ENCODE measurements around the gene CSNK2B.

CSNK2B gene

DNA sequence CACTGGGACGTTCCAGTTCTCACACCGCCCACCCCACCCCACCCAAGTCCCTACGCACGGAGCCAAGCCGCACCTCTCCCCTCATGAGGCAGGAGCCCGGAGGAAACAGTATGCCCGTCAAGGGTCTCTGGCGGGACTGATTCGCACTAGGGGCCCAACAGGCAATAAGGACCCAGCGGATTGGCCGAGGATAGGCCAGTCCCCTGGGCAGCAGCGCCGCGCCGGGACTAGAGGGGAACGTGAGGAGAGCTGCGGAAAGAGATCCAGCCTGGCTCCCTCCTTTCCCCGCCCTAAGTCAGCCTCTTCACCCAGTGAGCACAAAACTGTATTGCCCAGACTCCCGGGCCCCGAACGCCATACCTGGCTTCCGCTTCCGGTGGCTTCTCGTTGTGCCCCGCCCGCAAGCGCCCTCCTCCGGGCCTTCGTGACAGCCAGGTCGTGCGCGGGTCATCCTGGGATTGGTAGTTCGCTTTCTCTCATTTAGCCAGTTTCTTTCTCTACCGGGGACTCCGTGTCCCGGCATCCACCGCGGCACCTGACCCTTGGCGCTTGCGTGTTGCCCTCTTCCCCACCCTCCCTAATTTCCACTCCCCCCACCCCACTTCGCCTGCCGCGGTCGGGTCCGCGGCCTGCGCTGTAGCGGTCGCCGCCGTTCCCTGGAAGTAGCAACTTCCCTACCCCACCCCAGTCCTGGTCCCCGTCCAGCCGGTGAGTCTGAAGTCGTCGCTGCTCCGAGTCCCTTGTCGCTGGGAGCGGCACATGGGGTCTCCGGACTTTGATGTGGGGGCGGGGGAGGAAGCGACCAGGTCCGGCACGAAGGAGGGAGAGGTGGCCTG lies at the start of gene CSNK2B:
Gene CSNK2B (plus strand): TSS at position 580 of the 836 bp plus-strand sequence. CDS start 752 bp downstream, outside the sequence.
- DNase-seq, result peak; percentile 96

DNA sequence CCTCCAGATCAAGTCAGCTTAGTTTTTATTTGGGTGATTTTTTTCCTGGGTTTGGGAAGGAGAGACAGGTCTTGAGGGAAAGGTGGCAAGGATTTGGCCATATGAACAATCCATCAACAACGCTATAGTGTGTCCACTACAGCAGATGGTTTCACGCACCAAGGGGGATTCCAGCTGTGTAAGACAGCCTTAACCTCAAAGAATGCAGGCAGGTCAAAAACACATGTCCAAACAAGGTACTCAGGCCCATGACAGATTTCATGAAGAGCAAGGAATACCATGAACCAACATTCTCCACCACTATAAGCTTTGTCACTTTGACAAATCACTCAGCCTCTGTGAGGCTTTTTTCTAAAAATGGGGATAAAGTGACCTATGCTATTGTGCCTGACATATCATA lies 48.9 kb upstream of the CSNK2B start:
- no peak for DNase-seq

DNA sequence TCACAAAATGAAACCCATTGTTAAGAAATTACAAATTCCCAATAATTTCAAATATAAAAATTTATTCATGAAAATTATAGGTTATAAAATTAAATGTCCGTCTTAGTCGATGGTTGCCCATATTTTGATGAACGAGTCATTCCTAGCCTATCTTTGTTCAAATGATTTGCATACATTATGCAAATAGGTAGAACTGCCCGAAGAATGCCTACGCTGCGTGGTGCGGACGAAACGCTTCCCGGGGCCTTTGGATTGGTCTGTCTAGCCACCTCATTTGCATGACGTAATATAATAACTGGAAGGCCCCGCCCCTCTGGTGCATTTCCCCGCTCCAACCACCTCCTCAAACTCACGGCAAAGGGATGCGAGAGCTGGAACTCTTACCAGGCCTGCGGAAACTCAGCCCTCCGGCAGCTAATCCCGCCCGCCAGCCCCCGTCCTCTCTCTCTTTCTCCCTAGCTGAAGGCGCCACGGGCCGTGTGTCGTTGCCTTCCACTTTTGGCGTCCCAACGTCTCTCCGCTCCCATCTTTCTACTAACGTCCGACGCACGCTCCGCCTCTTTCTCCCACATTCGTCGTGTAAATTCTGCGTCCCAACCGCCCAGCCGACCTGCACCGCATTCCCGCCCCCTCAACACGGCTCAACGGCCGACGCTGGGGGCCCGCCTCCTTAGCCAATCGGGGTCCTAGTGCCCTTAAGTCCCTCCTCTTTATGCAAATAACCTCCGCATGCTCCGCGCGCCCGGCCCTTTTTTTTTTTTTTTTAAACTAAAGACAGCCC lies 45.9 kb upstream of the CSNK2B start:
- DNase-seq, result peak; percentile 99

DNA sequence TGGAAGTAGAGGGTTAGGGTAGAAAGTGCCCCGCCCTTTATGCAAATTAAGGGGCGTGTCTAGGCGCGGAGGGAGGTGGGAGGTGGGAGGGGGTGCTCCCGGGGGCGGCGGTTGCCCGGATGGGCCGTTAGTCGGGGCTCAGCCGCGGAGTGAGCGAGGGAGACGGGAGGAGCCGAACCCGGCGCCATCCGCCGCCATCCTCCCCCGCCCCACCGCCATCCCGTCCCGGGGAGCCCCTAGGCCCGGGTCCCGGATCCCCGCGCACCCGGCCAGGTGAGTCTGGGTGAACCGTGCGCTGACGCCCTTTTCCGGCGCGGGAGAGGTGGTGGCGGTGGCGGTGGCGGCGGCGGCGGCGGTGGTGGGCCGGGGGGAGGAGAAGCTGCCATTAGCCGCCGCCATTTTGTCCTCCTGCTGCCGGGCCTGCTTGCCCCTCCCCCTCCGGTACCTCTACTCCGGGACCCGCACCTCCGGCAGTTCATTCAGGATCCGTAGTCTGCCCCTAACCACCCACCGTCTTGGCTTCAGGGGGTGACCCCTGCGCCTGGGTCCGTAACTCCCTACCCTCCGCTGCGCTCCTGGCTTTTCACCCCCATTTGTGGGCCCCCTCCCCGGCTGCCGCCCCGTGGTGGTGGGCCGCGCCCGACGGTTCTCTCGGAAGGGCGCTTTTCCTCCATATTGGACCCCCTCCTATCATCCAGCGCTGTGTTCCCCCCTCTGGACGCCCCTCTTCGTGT lies 45.1 kb upstream of the CSNK2B start, which contains the start of gene PRRC2A:
Gene PRRC2A (plus strand): TSS at position 130 of the 734 bp plus-strand sequence. CDS start 2,075 bp downstream, outside the sequence.
- peak; percentile 75 for DNase-seq

DNA sequence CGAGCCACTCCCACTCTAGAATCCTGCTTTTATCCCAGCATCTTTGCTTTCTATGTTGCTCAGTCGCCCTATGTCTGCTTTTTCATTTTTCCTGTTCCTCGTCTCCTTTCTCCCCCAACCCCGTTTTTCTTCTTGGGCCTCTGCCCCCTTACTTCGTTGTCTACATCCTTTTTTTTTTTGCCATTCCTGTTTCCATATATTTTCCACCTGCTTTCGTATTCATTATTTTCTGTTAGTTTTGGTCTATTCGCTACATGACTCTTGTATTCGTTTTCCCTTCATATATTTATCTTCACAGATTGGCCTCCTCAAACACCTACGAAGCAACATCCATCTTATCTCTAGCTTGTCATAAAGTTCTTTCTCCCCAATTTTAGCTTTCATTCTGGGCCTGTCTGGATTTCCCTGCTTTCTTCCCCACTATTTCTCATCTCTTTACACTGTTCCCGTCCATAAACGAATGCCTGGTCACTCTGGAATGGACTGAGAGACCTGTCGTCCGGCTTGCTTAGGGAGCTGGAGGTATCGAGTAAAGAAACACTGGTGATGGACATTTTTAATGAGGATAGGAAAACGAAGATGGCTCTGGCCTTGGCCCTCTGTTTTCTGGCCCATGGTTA lies 44.5 kb upstream of the CSNK2B start:
- DNase-seq, result no peak

DNA sequence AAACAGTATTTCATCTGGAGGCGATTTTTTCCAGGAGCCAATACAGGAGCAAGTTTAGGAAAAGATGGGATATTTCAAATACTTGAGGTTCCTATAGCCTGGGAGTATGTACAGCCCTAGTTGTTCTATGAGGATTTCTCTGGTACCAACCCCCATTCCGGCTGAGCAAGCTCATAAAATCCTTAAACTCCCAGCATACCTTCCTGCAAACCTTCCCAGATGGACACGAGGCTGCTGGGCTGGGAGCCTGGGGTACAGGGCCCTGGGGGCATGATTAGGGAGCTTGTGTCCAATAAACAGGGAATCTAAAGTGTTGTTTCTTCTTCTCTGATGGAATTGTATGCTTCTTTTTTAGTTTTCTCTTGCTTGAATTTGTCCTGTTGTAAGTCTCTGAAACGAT lies 43.9 kb upstream of the CSNK2B start:
- no peak for DNase-seq

DNA sequence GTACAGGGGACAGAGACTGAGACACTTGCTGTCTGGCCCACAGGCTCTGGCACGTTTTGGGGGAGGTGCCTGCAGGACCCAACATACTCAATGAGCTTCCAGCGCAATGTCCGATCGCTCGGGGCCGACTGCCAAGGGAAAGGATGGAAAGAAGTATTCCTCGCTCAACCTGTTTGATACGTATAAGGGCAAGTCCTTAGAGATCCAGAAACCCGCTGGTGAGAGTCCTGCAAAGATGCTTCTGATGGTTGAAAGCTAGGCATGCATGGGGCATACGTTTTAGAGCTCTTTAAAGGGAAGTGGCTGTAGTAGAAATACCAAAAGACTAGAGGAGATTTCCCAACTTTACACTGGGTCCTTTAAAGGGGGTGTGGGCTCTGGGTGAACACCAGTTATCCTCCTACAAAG lies 43.2 kb upstream of the CSNK2B start:
- DNase-seq, result no peak

DNA sequence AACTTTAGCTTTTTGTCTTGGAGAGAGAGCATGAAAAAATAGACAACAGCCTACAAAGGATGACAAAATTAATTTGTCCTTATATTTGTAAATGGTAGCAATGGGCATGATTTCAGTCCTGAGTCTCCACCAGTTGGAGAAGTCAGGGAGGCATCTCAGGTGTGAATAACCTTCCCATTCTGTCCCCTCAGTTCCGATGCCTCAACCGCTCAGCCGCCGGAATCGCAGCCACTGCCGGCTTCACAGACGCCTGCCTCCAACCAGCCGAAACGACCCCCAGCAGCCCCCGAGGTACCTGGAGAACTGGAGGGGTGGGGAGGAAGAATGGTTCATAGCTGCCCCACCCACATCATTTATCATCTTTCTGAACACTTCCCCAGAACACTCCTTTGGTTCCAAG lies 41.8 kb upstream of the CSNK2B start:
- no peak for DNase-seq

DNA sequence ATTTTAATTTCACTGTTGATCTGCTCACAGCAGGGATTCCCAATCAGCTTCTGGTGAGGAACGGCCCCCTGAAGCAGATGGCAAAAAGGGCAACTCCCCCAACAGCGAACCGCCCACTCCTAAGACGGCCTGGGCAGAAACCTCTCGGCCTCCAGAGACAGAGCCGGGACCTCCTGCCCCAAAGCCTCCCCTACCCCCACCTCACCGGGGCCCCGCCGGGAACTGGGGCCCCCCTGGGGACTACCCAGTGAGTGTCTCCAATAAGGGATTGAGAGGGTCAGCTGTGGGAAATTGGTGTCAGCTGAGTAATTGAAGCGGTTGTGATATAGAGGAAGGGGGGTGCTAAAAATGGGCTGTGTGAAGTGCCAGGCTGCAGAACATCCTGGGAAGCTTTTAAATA lies 38.9 kb upstream of the CSNK2B start:
- no peak for DNase-seq

DNA sequence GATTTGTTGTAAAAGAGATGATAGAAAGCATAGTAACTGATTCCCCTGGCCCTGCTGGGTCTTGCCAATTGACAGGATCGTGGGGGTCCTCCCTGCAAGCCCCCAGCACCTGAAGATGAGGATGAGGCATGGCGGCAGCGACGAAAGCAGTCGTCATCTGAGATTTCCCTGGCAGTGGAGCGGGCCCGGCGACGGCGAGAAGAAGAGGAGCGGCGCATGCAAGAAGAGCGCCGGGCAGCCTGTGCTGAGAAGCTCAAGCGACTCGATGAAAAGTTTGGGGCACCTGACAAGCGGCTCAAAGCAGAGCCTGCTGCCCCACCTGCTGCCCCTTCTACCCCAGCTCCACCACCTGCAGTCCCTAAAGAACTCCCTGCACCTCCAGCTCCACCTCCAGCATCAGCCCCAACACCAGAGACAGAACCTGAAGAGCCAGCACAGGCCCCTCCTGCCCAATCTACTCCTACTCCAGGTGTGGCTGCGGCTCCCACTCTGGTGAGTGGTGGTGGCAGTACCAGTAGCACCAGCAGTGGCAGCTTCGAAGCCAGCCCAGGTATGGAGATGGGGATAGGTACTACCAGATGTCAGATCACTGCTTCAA lies 38.1 kb upstream of the CSNK2B start:
- DNase-seq, result no peak

DNA sequence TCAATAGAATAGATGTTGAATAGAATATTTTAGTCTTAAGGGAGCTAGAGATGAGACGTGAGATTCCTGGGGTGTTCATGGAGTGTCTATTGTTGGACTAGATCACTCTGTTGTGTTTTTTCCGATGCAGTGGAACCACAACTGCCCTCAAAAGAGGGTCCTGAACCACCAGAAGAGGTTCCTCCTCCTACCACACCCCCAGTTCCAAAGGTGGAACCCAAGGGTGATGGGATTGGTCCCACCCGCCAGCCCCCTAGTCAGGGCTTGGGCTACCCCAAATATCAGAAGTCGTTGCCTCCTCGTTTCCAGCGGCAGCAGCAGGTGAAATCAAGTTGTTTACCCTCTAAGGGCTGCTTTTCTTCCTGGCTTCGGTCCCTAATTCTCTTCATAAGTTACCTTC lies 36.9 kb upstream of the CSNK2B start:
- DNase-seq, result no peak

DNA sequence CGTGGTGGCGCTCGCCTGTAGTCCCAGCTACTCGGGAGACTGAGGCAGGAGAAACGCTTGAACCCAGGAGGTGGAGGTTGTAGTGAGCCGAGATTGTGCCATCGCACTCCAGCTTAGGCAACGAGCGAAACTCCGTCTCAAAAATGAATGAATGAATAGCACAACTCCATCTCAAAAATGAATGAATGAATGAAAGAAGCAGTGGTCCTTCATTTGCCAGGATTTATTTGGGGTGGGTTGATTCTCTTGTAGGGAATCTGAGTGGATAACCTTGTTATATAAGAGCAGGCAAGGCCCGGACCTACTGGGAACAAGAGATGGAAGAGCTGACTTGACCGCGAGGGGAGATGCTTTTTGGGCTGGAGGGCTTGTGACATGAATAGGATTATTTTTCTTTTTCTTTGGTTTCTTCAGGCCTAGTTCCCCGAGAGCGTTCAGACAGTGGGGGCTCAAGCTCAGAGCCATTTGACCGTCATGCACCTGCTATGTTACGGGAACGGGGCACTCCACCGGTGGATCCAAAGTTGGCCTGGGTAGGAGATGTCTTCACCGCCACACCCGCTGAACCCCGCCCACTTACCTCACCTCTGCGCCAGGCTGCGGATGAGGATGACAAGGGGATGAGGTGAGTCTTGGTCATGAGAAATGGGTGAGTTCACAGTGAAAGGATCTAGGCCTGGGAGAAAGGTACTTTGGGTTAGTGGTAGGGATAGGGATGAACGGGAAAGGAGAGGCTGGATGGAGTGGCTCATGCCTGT lies 35.5 kb upstream of the CSNK2B start:
- no peak for DNase-seq

DNA sequence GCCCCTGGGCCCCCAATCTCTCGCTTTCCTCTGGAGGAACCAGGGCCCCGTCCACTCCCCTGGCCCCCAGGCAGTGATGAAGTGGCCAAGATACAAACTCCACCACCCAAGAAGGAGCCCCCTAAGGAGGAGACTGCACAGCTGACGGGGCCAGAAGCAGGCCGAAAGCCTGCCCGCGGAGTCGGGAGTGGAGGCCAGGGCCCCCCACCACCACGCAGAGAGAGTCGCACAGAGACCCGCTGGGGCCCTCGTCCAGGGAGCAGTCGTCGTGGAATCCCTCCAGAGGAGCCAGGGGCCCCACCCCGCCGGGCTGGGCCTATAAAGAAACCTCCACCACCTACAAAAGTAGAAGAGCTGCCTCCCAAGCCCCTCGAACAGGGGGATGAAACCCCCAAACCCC lies 34.7 kb upstream of the CSNK2B start:
- DNase-seq, result no peak

DNA sequence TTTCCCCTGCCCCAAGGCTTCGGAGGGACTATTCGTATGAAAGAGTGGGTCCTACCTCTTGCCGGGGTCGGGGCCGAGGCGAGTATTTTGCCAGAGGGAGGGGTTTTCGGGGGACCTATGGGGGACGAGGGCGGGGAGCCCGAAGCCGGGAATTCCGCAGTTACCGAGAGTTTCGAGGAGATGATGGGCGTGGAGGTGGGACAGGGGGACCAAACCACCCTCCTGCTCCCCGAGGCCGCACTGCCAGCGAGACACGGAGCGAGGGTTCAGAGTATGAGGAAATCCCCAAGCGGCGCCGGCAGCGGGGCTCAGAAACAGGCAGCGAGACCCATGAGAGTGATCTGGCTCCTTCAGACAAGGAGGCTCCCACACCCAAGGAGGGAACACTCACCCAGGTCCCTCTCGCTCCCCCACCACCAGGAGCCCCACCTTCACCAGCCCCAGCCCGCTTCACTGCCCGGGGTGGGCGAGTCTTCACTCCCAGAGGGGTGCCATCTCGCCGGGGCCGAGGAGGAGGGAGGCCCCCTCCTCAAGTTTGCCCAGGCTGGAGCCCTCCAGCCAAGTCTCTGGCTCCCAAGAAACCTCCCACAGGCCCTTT lies 34.1 kb upstream of the CSNK2B start:
- no peak for DNase-seq

DNA sequence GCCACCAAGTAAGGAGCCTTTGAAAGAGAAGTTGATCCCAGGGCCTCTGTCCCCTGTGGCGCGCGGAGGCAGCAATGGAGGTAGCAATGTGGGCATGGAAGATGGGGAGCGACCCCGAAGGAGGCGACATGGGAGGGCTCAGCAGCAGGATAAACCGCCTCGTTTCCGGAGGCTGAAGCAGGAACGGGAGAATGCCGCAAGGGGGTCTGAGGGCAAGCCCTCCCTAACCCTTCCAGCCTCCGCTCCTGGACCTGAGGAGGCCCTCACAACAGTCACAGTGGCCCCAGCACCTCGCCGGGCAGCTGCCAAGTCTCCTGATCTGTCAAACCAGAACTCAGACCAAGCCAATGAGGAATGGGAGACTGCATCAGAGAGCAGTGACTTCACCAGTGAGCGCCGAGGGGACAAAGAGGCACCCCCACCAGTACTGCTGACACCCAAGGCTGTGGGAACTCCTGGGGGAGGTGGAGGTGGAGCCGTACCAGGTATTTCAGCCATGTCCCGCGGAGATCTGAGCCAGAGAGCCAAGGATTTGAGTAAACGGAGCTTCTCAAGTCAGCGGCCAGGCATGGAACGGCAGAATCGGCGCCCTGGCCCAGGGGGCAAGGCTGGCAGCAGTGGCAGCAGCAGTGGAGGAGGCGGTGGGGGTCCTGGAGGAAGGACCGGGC lies 33.5 kb upstream of the CSNK2B start:
- DNase-seq, result no peak

DNA sequence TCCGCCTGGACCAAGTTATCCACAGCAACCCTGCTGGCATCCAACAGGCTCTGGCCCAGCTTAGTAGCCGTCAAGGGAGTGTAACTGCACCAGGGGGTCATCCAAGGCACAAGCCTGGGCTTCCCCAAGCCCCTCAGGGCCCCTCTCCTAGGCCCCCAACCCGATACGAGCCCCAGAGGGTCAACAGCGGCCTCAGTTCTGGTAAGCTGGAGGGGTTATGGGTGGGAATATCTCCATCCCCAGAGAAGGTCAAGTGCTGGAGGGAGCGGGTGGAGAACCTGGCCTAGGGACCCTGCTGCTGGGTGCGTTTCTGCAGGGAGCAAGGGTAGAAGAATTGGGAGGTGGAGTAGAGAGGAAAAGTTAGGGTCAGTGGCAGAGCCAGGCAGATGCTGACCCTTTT lies 32.4 kb upstream of the CSNK2B start:
- no peak for DNase-seq

DNA sequence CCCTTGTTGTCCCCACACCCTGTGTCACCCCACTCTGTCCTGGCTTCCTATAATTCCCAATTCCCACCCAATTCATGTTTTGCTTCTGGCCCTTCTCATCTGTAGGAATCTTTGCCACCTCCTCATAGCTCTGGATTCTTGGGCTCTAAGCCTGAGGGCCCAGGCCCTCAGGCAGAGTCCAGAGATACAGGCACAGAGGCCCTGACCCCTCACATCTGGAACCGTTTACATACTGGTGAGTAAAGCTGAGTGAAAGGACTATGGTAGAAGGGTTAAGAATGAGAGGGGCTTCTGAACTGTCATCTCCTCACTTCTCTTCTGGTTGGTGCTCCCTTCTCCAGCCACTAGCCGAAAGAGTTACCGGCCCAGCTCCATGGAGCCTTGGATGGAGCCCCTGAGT lies 31.7 kb upstream of the CSNK2B start:
- no peak for DNase-seq

DNA sequence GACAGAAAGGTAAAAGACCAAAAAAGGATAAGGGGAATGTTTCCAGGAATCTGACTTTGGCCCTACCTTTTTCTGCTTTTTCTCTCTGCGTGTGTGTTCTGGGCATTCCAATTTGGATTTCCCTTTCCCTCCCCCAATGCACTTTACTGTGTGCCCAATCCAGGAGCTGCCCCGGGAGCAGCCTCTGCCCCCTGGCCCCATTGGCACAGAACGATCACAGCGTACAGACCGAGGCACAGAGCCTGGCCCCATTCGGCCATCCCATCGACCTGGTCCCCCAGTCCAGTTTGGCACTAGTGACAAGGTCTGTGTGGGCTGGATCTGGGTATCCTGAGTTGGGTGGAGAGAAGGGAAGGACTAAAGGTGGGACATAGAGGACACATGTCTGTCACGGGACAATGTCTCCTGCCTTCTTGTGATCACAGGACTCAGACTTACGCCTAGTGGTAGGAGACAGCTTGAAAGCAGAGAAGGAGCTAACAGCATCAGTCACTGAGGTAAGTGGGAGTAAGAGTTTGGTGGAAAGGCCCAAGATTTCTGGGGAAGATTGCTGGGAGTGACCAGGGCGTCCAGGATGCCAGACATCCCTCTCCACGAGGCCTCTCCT lies 30.8 kb upstream of the CSNK2B start:
- no peak for DNase-seq

DNA sequence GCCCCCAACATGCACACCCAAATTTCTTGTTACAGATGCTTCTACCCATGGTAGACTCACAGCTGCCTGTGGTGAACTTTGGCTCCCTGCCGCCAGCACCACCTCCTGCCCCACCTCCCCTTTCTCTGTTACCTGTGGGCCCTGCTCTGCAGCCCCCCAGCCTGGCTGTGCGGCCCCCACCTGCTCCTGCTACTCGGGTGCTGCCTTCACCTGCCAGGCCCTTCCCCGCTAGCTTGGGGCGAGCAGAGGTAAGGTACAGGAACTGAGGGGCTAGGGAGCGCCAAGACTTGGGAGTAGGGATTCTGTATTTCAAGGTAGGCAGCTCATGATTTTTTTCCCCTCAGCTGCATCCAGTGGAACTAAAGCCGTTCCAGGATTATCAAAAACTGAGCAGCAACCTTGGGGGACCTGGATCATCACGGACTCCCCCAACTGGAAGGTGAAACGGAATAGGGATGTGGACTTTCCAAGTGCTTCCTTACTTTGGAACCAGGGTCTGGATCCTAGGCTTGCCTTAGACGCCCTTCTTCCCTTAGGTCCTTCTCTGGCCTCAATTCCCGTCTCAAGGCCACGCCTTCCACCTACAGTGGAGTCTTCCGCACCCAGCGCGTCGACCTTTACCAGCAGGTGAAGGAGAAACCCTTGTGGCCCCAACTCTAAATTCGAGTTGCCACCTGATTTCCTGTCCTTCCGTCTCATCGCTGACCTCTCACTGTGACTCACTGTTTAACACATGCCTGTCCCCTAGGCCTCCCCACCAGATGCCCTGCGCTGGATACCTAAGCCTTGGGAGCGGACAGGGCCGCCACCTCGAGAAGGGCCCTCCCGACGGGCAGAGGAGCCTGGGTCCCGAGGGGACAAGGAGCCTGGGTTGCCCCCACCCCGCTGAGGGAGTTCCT lies 28.9 kb upstream of the CSNK2B start:
- no peak for DNase-seq

Measured in NCI-H1105 (cell line).